ENCODE measurements around the gene ABCA4. TPM values are rescaled to one million over a fixed set of nuclear protein-coding genes. Genes with fewer than 3 reads are reported as not detected.

ABCA4 gene
- total and polyA plus RNA-seq, 7 donors: 0.03 to 0.32 (median 0.09) TPM; not detected in 2

GRCh38 chr1:94004924-94005323, 116.0 kb downstream of the ABCA4 start:
- no peak for TF ChIP-seq CTCF (IDR thresholded peaks at IDR 0.05)

GRCh38 chr1:94002046-94002787, 118.7 kb downstream of the ABCA4 start:
- Histone ChIP-seq H3K36me3 (ENCODE audit: insufficient read depth in 1 of 2, low read depth in 1 of 2) (no peaks in the 10 kb centered on the region), H3K27me3 (ENCODE audit: insufficient read depth in 3 of 3, low read length in 2 of 3) (no peaks in the 10 kb centered on the region), H3K9me3 (no peaks in the 10 kb centered on the region), H3K4me3 (no peak overlapping the region), H3K4me1 (no peaks in the 10 kb centered on the region), H3K27ac (no peak overlapping the region)
- intact Hi-C loops (cut with DNase I): no loop called here
- 83 to 93% (median 89%) methylated on average over 14 of the region's 14 CpGs for WGBS, 3 donors
- ATAC-seq: no peak
- no peak for DNase-seq
- no peak for TF ChIP-seq CTCF (IDR thresholded peaks at IDR 0.05)

More at GRCh38 chr1:94004924-94005323, 116.0 kb downstream of the ABCA4 start:
- intact Hi-C loops (cut with DNase I): no loop called here
- DNase-seq (no peak), ATAC-seq (no peak)
- Histone ChIP-seq H3K4me3 (no peak overlapping the region), H3K9me3 (no peaks in the 10 kb centered on the region), H3K4me1 (no peaks in the 10 kb centered on the region), H3K36me3 (ENCODE audit: insufficient read depth in 1 of 2, low read depth in 1 of 2) (no peaks in the 10 kb centered on the region), H3K27ac (no peak overlapping the region), H3K27me3 (ENCODE audit: insufficient read depth in 3 of 3, low read length in 2 of 3) (no peaks in the 10 kb centered on the region)
- 74 to 83% (median 77%) methylated on average over 2 of the region's 2 CpGs for WGBS, 3 donors

GRCh38 chr1:94001397-94002045, 119.4 kb downstream of the ABCA4 start:
- intact Hi-C loops (cut with DNase I): no loop called here
- Histone ChIP-seq H3K9me3 (no peaks in the 10 kb centered on the region), H3K27me3 (ENCODE audit: insufficient read depth in 3 of 3, low read length in 2 of 3) (no peaks in the 10 kb centered on the region), H3K36me3 (ENCODE audit: insufficient read depth in 1 of 2, low read depth in 1 of 2) (no peaks in the 10 kb centered on the region), H3K4me3 (no peak overlapping the region), H3K4me1 (no peaks in the 10 kb centered on the region), H3K27ac (no peak overlapping the region)
- no peak for DNase-seq
- ATAC-seq: no peak
- TF ChIP-seq CTCF (IDR thresholded peaks at IDR 0.05): no peak
- WGBS, 3 donors: 83 to 88% (median 87%) methylated on average over 20 of the region's 20 CpGs

- H3K4me3 ChIP-seq: no peak overlapping the region
- DNase-seq (no peak), ATAC-seq (no peak)
- H3K9me3 ChIP-seq: no peaks in the 10 kb centered on the region
- no peaks in the 10 kb centered on the region for H3K36me3 ChIP-seq (ENCODE audit: insufficient read depth in 1 of 2, low read depth in 1 of 2)
- H3K27ac ChIP-seq: no peak overlapping the region
- H3K4me1 ChIP-seq: no peaks in the 10 kb centered on the region
- no peak for TF ChIP-seq CTCF (IDR thresholded peaks at IDR 0.05)
- no peaks in the 10 kb centered on the region for H3K27me3 ChIP-seq (ENCODE audit: insufficient read depth in 3 of 3, low read length in 2 of 3)
- intact Hi-C loops (cut with DNase I): no loop called here
- 95 to 96% (median 96%) methylated on average over 12 of the region's 12 CpGs for WGBS, 3 donors
Observed at GRCh38 chr1:94000510-94001282, 120.3 kb downstream of the ABCA4 start.
